CD4-positive, CD25-positive, alpha-beta regulatory T cell (primary cell): ENCODE data around the gene CCT5. TPM values are rescaled to one million over a fixed set of nuclear protein-coding genes. Genes with fewer than 3 reads are reported as not detected.

ENCODE experiments used
- ATAC-seq, 2 donors: fragments of 150-1000 bp; cut with Tn5 transposase; one replicate each; pipeline ENCODE4 v1.10.0; 2021; ENCODE audit warnings: low read depth in 2 of 2, moderate number of reproducible peaks in 2 of 2, moderate library complexity in 1 of 2
- DNase-seq, 3 donors: peaks; one replicate each; pipeline versions ENCODE4 v3.0.0 to v3.0.0-alpha.2; 2012 to 2022; ENCODE audit warnings: mixed read lengths in 1 of 3
- H3K27ac ChIP-seq: one replicate; pipeline ENCODE4 v1.7.0; 2013; ENCODE audit warnings: mild to moderate bottlenecking, low read length; ENCODE audit not compliant: insufficient read depth, poor library complexity, severe bottlenecking
- H3K27me3 ChIP-seq: one replicate; pipeline ENCODE4 v1.7.0; 2013; ENCODE audit warnings: low read length; ENCODE audit not compliant: control insufficient read depth, insufficient read depth
- H3K36me3 ChIP-seq: one replicate; pipeline ENCODE4 v1.7.0; 2013; ENCODE audit warnings: mild to moderate bottlenecking, low read length, moderate library complexity; ENCODE audit not compliant: control insufficient read depth, insufficient read depth
- H3K4me1 ChIP-seq: 2 replicates; pipeline ENCODE4 v1.7.0; 2013; ENCODE audit warnings: mild to moderate bottlenecking, low read length; ENCODE audit not compliant: insufficient read depth, control insufficient read depth, poor library complexity, severe bottlenecking
- H3K4me3 ChIP-seq: one replicate; pipeline ENCODE4 v1.7.0; 2013; ENCODE audit warnings: low read depth, mild to moderate bottlenecking, low read length, moderate library complexity
- H3K9me3 ChIP-seq, 2 experiments: 1 replicate in 1 of 2; 2 replicates in 1 of 2; pipeline ENCODE4 v1.7.0; 2013; ENCODE audit warnings: low read length in 2 of 2, mild to moderate bottlenecking in 1 of 2, moderate library complexity in 1 of 2; ENCODE audit not compliant: control insufficient read depth in 2 of 2
- H3K27ac Mint-ChIP-seq, 3 donors: one replicate each; pipeline ENCODE4 v1.8.0; 2020 to 2022; ENCODE audit warnings: mild to moderate bottlenecking in 3 of 3, mixed read lengths in 3 of 3, moderate library complexity in 2 of 3
- H3K27me3 Mint-ChIP-seq: one replicate; pipeline ENCODE4 v1.8.0; 2022; ENCODE audit warnings: mild to moderate bottlenecking, mixed read lengths
- H3K36me3 Mint-ChIP-seq: one replicate; pipeline ENCODE4 v1.8.0; 2020; ENCODE audit warnings: mixed read lengths
- H3K4me1 Mint-ChIP-seq, 4 donors: one replicate each; pipeline ENCODE4 v1.8.0; 2020 to 2022; ENCODE audit warnings: mixed read lengths in 4 of 4, mild to moderate bottlenecking in 1 of 4
- H3K4me3 Mint-ChIP-seq, 4 donors: one replicate each; pipeline ENCODE4 v1.8.0; 2020 to 2022; ENCODE audit warnings: mild to moderate bottlenecking in 4 of 4, mixed read lengths in 4 of 4, moderate library complexity in 3 of 4
- H3K9me3 Mint-ChIP-seq, 7 donors: one replicate each; pipeline ENCODE4 v1.8.0; 2020 to 2022; ENCODE audit warnings: mixed read lengths in 7 of 7, mild to moderate bottlenecking in 3 of 7, moderate library complexity in 2 of 7
- polyA plus RNA-seq, 4 donors: library from polyadenylated mRNA; unstranded; fragments of 300-500 nt; fragmentation: Illumina TruSeq; gene quantifications; one replicate each; pipeline ENCODE4 v1.2.3, GENCODE V29; 2021
- total RNA-seq: library from RNA; stranded (reverse); gene quantifications from one replicate; pipeline ENCODE4 v1.2.3, GENCODE V29; 2022

Gene CCT5
- total and polyA plus RNA-seq, 5 donors from 2014 or later, result 65.1 to 212 (median 204) TPM

DNA sequence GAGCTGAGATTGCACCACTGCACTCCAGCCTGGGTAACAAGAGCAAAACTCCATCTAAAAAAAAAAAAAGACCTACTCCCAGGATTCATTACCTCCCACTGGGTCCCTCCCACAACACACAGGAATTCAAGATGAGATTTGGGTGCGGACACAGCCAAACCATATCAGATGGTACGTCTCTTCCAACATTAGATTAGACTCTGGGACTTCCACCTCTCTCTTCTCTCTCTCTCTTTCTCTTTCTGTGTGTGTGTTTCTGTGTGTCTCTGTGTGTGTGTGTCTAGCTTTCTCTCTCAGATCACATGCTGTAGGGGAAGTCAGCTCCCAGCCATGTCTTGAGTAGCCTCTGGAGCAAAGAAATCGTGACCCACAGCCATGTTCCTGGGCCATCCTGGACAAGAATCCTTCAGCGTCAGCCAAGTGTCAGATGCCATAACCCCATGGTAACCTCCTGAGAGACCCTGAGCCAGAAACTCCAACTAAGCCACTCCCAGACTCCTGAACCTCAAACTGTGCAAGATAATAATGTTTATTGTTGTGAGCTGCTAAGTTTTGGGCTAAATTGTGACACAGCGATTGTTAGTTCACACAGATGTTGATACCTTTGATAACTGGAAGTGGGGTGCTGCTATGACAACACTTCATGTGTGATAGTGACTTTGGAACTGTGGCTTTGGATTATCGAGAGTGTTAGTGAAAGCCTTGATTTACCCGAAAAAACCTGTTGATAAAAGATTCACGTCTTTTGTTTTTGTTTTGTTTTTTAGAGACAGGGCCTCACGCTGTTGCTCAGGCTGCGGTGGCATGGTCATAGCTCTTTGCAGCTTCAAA lies 61.7 kb downstream of the CCT5 start:
- no peaks in the 10 kb centered on the region for H3K9me3 ChIP-seq
- Mint-ChIP-seq H3K27me3 (peaks cover 45% of the 10 kb centered on the region), H3K9me3 (peaks cover 0 to 1% (median 0%) of the 10 kb centered on the region in 7 donors), H3K27ac (no peak overlapping the region), H3K4me1 (peaks cover 0 to 7% (median 5%) of the 10 kb centered on the region in 4 donors), H3K36me3 (peaks cover 3% of the 10 kb centered on the region), H3K4me3 (no peak overlapping the region)
- no peak overlapping the region for H3K4me3 ChIP-seq
- no peak for ATAC-seq
- no peak overlapping the region for H3K27ac ChIP-seq
- no peak for DNase-seq
- peaks cover 3% of the 10 kb centered on the region for H3K27me3 ChIP-seq
- H3K36me3 ChIP-seq, result no peaks in the 10 kb centered on the region
- peaks cover 7% of the 10 kb centered on the region for H3K4me1 ChIP-seq

DNA sequence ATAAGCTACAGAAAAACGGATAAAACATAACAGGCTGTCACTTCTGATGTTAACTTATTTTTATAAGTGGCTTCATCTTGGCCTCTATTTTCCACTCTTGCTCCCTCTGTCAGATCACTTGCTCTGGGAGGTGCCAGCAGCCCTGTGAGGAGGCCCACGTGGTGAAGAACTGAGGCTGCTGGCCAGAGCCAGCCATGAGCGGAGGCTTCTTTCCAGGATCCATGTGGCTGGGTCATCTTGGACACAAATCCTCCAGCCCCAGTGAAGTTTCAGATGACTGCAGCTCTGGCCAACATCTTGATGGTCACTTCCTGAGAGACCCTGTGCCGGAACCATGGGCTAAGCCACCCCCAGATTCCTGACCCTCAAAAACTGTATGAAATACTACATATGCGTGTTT lies 65.1 kb downstream of the CCT5 start:
- H3K4me3 ChIP-seq, result no peak overlapping the region
- no peak for DNase-seq
- H3K27ac Mint-ChIP-seq, result no peak overlapping the region
- H3K27ac ChIP-seq, result no peak overlapping the region
- ATAC-seq, result no peak
- no peaks in the 10 kb centered on the region for H3K4me1 ChIP-seq
- peaks cover 0 to 4% (median 0%) of the 10 kb centered on the region in 4 donors for H3K4me1 Mint-ChIP-seq
- H3K36me3 ChIP-seq, result no peaks in the 10 kb centered on the region
- no peak overlapping the region for H3K4me3 Mint-ChIP-seq
- peaks cover 21% of the 10 kb centered on the region for H3K27me3 Mint-ChIP-seq
- no peaks in the 10 kb centered on the region for H3K9me3 Mint-ChIP-seq
- no peaks in the 10 kb centered on the region for H3K27me3 ChIP-seq
- H3K36me3 Mint-ChIP-seq, result peaks cover 3% of the 10 kb centered on the region
- H3K9me3 ChIP-seq, result no peaks in the 10 kb centered on the region

Other genes with a start within 250 kb of the CCT5 start
- gene ATPSCKMT, start 392 bp upstream of the CCT5 start, total RNA-seq, result 6.3 TPM
- gene ATPSCKMT, start 392 bp upstream of the CCT5 start, polyA plus RNA-seq, result 10 to 100 TPM in 3 of 4 donors, 1 to 10 TPM in 1; 8.6 to 12.9 (median 11.9) TPM
- gene CMBL, start 57.6 kb downstream of the CCT5 start, total RNA-seq, result 0.59 TPM
- gene CMBL, start 57.6 kb downstream of the CCT5 start, polyA plus RNA-seq, result under 1 TPM in 2 of 4 donors, not detected in 2; 0.13 to 0.33 TPM
- 188 TPM for gene MARCHF6, start 103.4 kb downstream of the CCT5 start, total RNA-seq
- 10 to 100 TPM; 34.9 to 54.1 (median 51.3) TPM for gene MARCHF6, start 103.4 kb downstream of the CCT5 start, polyA plus RNA-seq
- gene ROPN1L, start 191.6 kb downstream of the CCT5 start, total RNA-seq, result 3.0 TPM
- 10 to 100 TPM in 1 of 4 donors, 1 to 10 TPM in 3; 4.2 to 14.4 (median 7.3) TPM for gene ROPN1L, start 191.6 kb downstream of the CCT5 start, polyA plus RNA-seq